Breast epithelium (tissue), 4 donors: ENCODE results near the gene SLC27A1. TPM values are rescaled to one million over a fixed set of nuclear protein-coding genes. Genes with fewer than 3 reads are reported as not detected.
"Not testable (repeated sequence)": the region's sequence is repeated elsewhere in the genome, so short reads cannot be mapped to it uniquely, and the experiment has no call there.

Experiments used
- DNase-seq, 2 donors: peaks; one replicate each; pipeline ENCODE4 v3.0.0-alpha.2; 2019; ENCODE audit warnings: low spot score in 2 of 2
- H3K27ac ChIP-seq, 2 donors: fragments of 200-600 bp; sonication (generic) in 1 of 2; one replicate each; pipeline ENCODE4 v1.5.1; 2016 to 2019; ENCODE audit warnings: mild to moderate bottlenecking in 1 of 2
- H3K27me3 ChIP-seq, 2 donors: fragments of 200-600 bp; sonication (generic) in 1 of 2; one replicate each; pipeline versions ENCODE4 v1.5.1 to v1.6.0; 2017 to 2019; ENCODE audit warnings: control low read depth in 1 of 2, mild to moderate bottlenecking in 1 of 2
- H3K36me3 ChIP-seq: fragments of 200-600 bp; one replicate; pipeline ENCODE4 v1.5.1; 2019
- H3K4me1 ChIP-seq, 2 donors: fragments of 200-600 bp; sonication (generic); one replicate each; pipeline ENCODE4 v1.5.1; 2016 to 2019; ENCODE audit warnings: control low read depth in 1 of 2
- H3K4me3 ChIP-seq, 3 donors: fragments of 200-600 bp; sonication (generic); 1 replicate in 2 of 3; 2 replicates in 1 of 3; pipeline ENCODE4 v1.5.1; 2016 to 2019; ENCODE audit warnings: mild to moderate bottlenecking in 3 of 3, moderate library complexity in 2 of 3
- H3K9me3 ChIP-seq, 2 donors: fragments of 200-600 bp; sonication (generic) in 1 of 2; one replicate each; pipeline ENCODE4 v1.5.1; 2016 to 2019; ENCODE audit warnings: control low read depth in 1 of 2
- CTCF ChIP-seq, 3 donors: fragments of 450-650 bp; IDR thresholded peaks; one replicate each; pipeline ENCODE4 v1.5.1; 2016 to 2017; ENCODE audit warnings: antibody characterized with exemption in 3 of 3, mild to moderate bottlenecking in 3 of 3, moderate library complexity in 3 of 3
- POLR2A ChIP-seq: fragments of 450-650 bp; IDR thresholded peaks from one replicate; pipeline ENCODE4 v1.6.1; 2016; ENCODE audit warnings: antibody characterized with exemption, mild to moderate bottlenecking, moderate library complexity
- POLR2AphosphoS5 ChIP-seq, 3 donors: sonication (generic); formaldehyde crosslinking; IDR thresholded peaks; one replicate each; pipeline ENCODE4 v1.6.1; 2017; ENCODE audit warnings: antibody characterized with exemption in 3 of 3
- intact Hi-C: fragments of 100-400 bp; cut with DNase I; formaldehyde crosslinking; loops from one replicate; pipeline ENCODE4 v1.15.1; 2023; ENCODE audit warnings: low total_unique reads
- total RNA-seq, 3 donors: library from RNA; depleted of rRNA; stranded (reverse); fragments of >200 nt; gene quantifications; one replicate each; pipeline ENCODE4 v1.1.0, GENCODE V29; 2016

SLC27A1 gene
- total RNA-seq, 3 donors from 2014 or later = 32.4 to 35.4 (median 34.8) TPM

- Histone ChIP-seq H3K4me3 (no peak overlapping the region), H3K27ac (no peak overlapping the region), H3K4me1 (no peaks in the 10 kb centered on the region), H3K27me3 (no peaks in the 10 kb centered on the region), H3K36me3 (no peaks in the 10 kb centered on the region), H3K9me3 (no peaks in the 10 kb centered on the region)
- TF ChIP-seq POLR2AphosphoS5 (IDR thresholded peaks at IDR 0.05) = no peak
- TF ChIP-seq CTCF (IDR thresholded peaks at IDR 0.05) = no peak
- no peak for TF ChIP-seq POLR2A
- no peak for DNase-seq
- intact Hi-C loops = no loop called here
Measured at GRCh38 chr19:17495639-17496296, 25.4 kb downstream of the SLC27A1 start.

- no peaks in the 10 kb centered on the region for H3K4me1 ChIP-seq
- TF ChIP-seq CTCF (IDR thresholded peaks at IDR 0.05) = peak; percentile 64 to 75 (median 72)
- no peak for TF ChIP-seq POLR2A
- no peak for DNase-seq
- H3K4me3 ChIP-seq = no peak overlapping the region
- no peaks in the 10 kb centered on the region for H3K36me3 ChIP-seq
- H3K27ac ChIP-seq = peak overlapping the region in 1 of 2 donors; percentile 53
- H3K9me3 ChIP-seq = no peaks in the 10 kb centered on the region
- H3K27me3 ChIP-seq = no peaks in the 10 kb centered on the region
- intact Hi-C loops = no loop called here
Measured at GRCh38 chr19:17496337-17496997, 26.1 kb downstream of the SLC27A1 start.

- DNase-seq = no peak
- TF ChIP-seq POLR2A (no peak), CTCF (IDR thresholded peaks at IDR 0.05) (no peak), POLR2AphosphoS5 (IDR thresholded peaks at IDR 0.05) (no peak)
- H3K9me3 ChIP-seq = no peaks in the 10 kb centered on the region
- H3K27ac ChIP-seq = no peak overlapping the region
- no peaks in the 10 kb centered on the region for H3K36me3 ChIP-seq
- H3K27me3 ChIP-seq = no peaks in the 10 kb centered on the region
- no peak overlapping the region for H3K4me3 ChIP-seq
- H3K4me1 ChIP-seq = no peaks in the 10 kb centered on the region
- intact Hi-C loops = no loop called here
Measured at GRCh38 chr19:17497149-17497798, 26.9 kb downstream of the SLC27A1 start.

GRCh38 chr19:17499025-17499424 lies 28.7 kb downstream of the SLC27A1 start:
- DNase-seq, H3K9me3 ChIP-seq, intact Hi-C loops, H3K4me1 ChIP-seq, H3K27me3 ChIP-seq, H3K36me3 ChIP-seq, H3K4me3 ChIP-seq: not testable (repeated sequence)
- H3K27ac ChIP-seq = peak overlapping the region; percentile 85 to 90

GRCh38 chr19:17499648-17500446 lies 29.5 kb downstream of the SLC27A1 start:
- intact Hi-C loops = no loop called here
- Histone ChIP-seq H3K4me3 (peak overlapping the region in 1 of 3 donors; percentile 9), H3K27ac (peak overlapping the region; percentile 85 to 90), H3K27me3 (no peaks in the 10 kb centered on the region), H3K4me1 (no peaks in the 10 kb centered on the region), H3K9me3 (no peaks in the 10 kb centered on the region), H3K36me3 (no peaks in the 10 kb centered on the region)
- peak in 1 of 2 donors; percentile 68 for DNase-seq
- TF ChIP-seq CTCF (IDR thresholded peaks at IDR 0.05) (no peak), POLR2AphosphoS5 (IDR thresholded peaks at IDR 0.05) (peak in 2 of 3 donors; percentile 12 to 54)
